H9 (cell line): ENCODE results near the gene SLC37A2. TPM values are rescaled to one million over a fixed set of nuclear protein-coding genes. Genes with fewer than 3 reads are reported as not detected.

Experiments
- DNase-seq: peaks from one replicate; pipeline ENCODE4 v3.0.0-alpha.2; 2017
- H2AFZ ChIP-seq: one replicate; pipeline ENCODE4 v1.6.1; 2013; ENCODE audit warnings: mild to moderate bottlenecking, low read length, control low read depth, moderate library complexity
- H2AK5ac ChIP-seq: 2 replicates; pipeline ENCODE4 v1.6.1; 2013; ENCODE audit warnings: low read length, control low read depth, mixed read lengths; ENCODE audit not compliant: insufficient read length
- H2BK120ac ChIP-seq: one replicate; pipeline ENCODE4 v1.6.1; 2013; ENCODE audit warnings: low read depth, mild to moderate bottlenecking, low read length, control low read depth, inconsistent platforms; ENCODE audit not compliant: poor library complexity, severe bottlenecking
- H2BK12ac ChIP-seq: 2 replicates; pipeline ENCODE4 v1.6.1; 2013; ENCODE audit warnings: low read length, control low read depth, mixed read lengths, low read depth; ENCODE audit not compliant: insufficient read length
- H2BK15ac ChIP-seq: 2 replicates; pipeline ENCODE4 v1.6.1; 2013; ENCODE audit warnings: low read depth, low read length, control low read depth
- H2BK20ac ChIP-seq: one replicate; pipeline ENCODE4 v1.6.1; 2013; ENCODE audit warnings: low read depth, mild to moderate bottlenecking, low read length, control low read depth, inconsistent platforms; ENCODE audit not compliant: poor library complexity, severe bottlenecking
- H2BK5ac ChIP-seq: 2 replicates; pipeline ENCODE4 v1.6.1; 2013; ENCODE audit warnings: low read length, control low read depth, mixed read lengths; ENCODE audit not compliant: insufficient read length
- H3K14ac ChIP-seq: 2 replicates; pipeline ENCODE4 v1.6.1; 2013; ENCODE audit warnings: low read length, control low read depth; ENCODE audit not compliant: insufficient read depth
- H3K18ac ChIP-seq: 2 replicates; pipeline ENCODE4 v1.6.1; 2013; ENCODE audit warnings: low read depth, mild to moderate bottlenecking, mixed read lengths, low read length, control low read depth; ENCODE audit not compliant: insufficient read length
- H3K23ac ChIP-seq: 2 replicates; pipeline ENCODE4 v1.6.1; 2013; ENCODE audit warnings: low read length, control low read depth, mixed read lengths, low read depth; ENCODE audit not compliant: insufficient read length
- H3K23me2 ChIP-seq: 2 replicates; pipeline ENCODE4 v1.6.1; 2013; ENCODE audit warnings: low read depth, mild to moderate bottlenecking, mixed read lengths, low read length, control low read depth; ENCODE audit not compliant: insufficient read length, poor library complexity, severe bottlenecking
- H3K27ac ChIP-seq: 2 replicates; pipeline ENCODE4 v1.5.1; 2013; ENCODE audit warnings: low read length, control low read depth, mixed read lengths, low read depth; ENCODE audit not compliant: insufficient read length
- H3K27me3 ChIP-seq: 2 replicates; pipeline ENCODE4 v1.6.1; 2013; ENCODE audit warnings: low read length, control low read depth, inconsistent platforms; ENCODE audit not compliant: insufficient read depth
- H3K4ac ChIP-seq: 2 replicates; pipeline ENCODE4 v1.6.1; 2013; ENCODE audit warnings: low read depth, mild to moderate bottlenecking, control low read depth, inconsistent platforms, low read length, moderate library complexity
- H3K4me1 ChIP-seq: 2 replicates; pipeline ENCODE4 v1.6.1; 2013; ENCODE audit warnings: low read length, control low read depth, inconsistent platforms; ENCODE audit not compliant: insufficient read depth
- H3K4me2 ChIP-seq: 2 replicates; pipeline ENCODE4 v1.6.1; 2013; ENCODE audit warnings: low read length, control low read depth, mixed read lengths; ENCODE audit not compliant: insufficient read length, insufficient read depth
- H3K56ac ChIP-seq: 2 replicates; pipeline ENCODE4 v1.6.1; 2013; ENCODE audit warnings: low read depth, mild to moderate bottlenecking, mixed read lengths, low read length, control low read depth; ENCODE audit not compliant: insufficient read length
- H3K79me1 ChIP-seq: 2 replicates; pipeline ENCODE4 v1.6.1; 2013; ENCODE audit warnings: low read depth, mild to moderate bottlenecking, moderate library complexity, low read length, control low read depth, inconsistent platforms; ENCODE audit not compliant: insufficient read depth, poor library complexity, severe bottlenecking
- H3K79me2 ChIP-seq: 2 replicates; pipeline ENCODE4 v1.6.1; 2013; ENCODE audit warnings: low read length, control low read depth, inconsistent platforms; ENCODE audit not compliant: insufficient read depth
- H3K9ac ChIP-seq: 2 replicates; pipeline ENCODE4 v1.6.1; 2013; ENCODE audit warnings: low read length, control low read depth, mixed read lengths; ENCODE audit not compliant: insufficient read length; ENCODE audit errors: extremely low read depth
- H3K9me3 ChIP-seq: one replicate; pipeline ENCODE4 v1.6.1; 2013; ENCODE audit warnings: low read depth, low read length, inconsistent platforms; ENCODE audit not compliant: control insufficient read depth
- H3T11ph ChIP-seq: one replicate; pipeline ENCODE4 v1.6.1; 2013; ENCODE audit warnings: mild to moderate bottlenecking, low read length, control low read depth, inconsistent platforms
- H4K20me1 ChIP-seq: one replicate; pipeline ENCODE4 v1.6.1; 2013; ENCODE audit not compliant: control insufficient read depth, insufficient read length, insufficient read depth
- H4K5ac ChIP-seq: 2 replicates; pipeline ENCODE4 v1.6.1; 2013; ENCODE audit warnings: low read depth, mild to moderate bottlenecking, mixed read lengths, low read length, control low read depth; ENCODE audit not compliant: insufficient read length
- H4K8ac ChIP-seq: replicated peaks from 2 replicates; pipeline ENCODE4 v1.6.1; 2013; ENCODE audit warnings: low read length, control low read depth, mixed read lengths, low read depth; ENCODE audit not compliant: insufficient read length
- H4K91ac ChIP-seq: 2 replicates; pipeline ENCODE4 v1.6.1; 2013; ENCODE audit warnings: low read depth, mild to moderate bottlenecking, moderate library complexity, mixed read lengths, low read length, control low read depth; ENCODE audit not compliant: insufficient read length
- H3K27ac Mint-ChIP-seq, 3 experiments: 2 replicates in 2 of 3; 3 replicates in 1 of 3; pipeline ENCODE4 v1.8.0; 2020 to 2021; ENCODE audit warnings: mixed read lengths in 3 of 3, mild to moderate bottlenecking in 1 of 3, moderate library complexity in 1 of 3
- H3K27me3 Mint-ChIP-seq: 2 replicates; pipeline ENCODE4 v1.8.0; 2021; ENCODE audit warnings: low read depth, mild to moderate bottlenecking, moderate library complexity, mixed read lengths
- H3K36me3 Mint-ChIP-seq, 3 experiments: 2 replicates in 2 of 3; 3 replicates in 1 of 3; pipeline ENCODE4 v1.8.0; 2020 to 2021; ENCODE audit warnings: low read depth in 3 of 3, mixed read lengths in 3 of 3; ENCODE audit not compliant: insufficient read depth in 1 of 3
- H3K4me1 Mint-ChIP-seq, 2 experiments: 2 replicates each; pipeline ENCODE4 v1.8.0; 2020; ENCODE audit warnings: mixed read lengths in 2 of 2
- H3K4me3 Mint-ChIP-seq, 2 experiments: 2 replicates in 1 of 2; 3 replicates in 1 of 2; pipeline ENCODE4 v1.8.0; 2020 to 2021; ENCODE audit warnings: mild to moderate bottlenecking in 2 of 2, mixed read lengths in 2 of 2, moderate library complexity in 1 of 2
- H3K9me3 Mint-ChIP-seq, 2 experiments: 2 replicates in 1 of 2; 3 replicates in 1 of 2; pipeline ENCODE4 v1.8.0; 2020; ENCODE audit warnings: mild to moderate bottlenecking in 2 of 2, mixed read lengths in 2 of 2, moderate library complexity in 1 of 2
- CTCF ChIP-seq: fragments of 200-600 bp; sonication (generic); conservative IDR thresholded peaks from 3 replicates; pipeline ENCODE4 v1.8.0; 2021; ENCODE audit warnings: antibody characterized with exemption, mild to moderate bottlenecking
- WGBS: extraction: QIAGEN DNeasy Blood & Tissue Kit; methylation state at CpG from one replicate; pipeline ENCODE4 v1.1.7; 2013; ENCODE audit warnings: missing lambda C conversion rate, low lambda C conversion rate, mixed read lengths; ENCODE audit not compliant: insufficient read length; ENCODE audit errors: extremely low coverage; 5-methylcytosine and 5-hydroxymethylcytosine counted together
- total RNA-seq: library from RNA; stranded (reverse); gene quantifications from 2 replicates; pipeline ENCODE4 v1.2.1, GENCODE V29; 2021

Gene SLC37A2
- total RNA-seq, 1 experiment from 2014 or later, result 1.2 TPM

DNA sequence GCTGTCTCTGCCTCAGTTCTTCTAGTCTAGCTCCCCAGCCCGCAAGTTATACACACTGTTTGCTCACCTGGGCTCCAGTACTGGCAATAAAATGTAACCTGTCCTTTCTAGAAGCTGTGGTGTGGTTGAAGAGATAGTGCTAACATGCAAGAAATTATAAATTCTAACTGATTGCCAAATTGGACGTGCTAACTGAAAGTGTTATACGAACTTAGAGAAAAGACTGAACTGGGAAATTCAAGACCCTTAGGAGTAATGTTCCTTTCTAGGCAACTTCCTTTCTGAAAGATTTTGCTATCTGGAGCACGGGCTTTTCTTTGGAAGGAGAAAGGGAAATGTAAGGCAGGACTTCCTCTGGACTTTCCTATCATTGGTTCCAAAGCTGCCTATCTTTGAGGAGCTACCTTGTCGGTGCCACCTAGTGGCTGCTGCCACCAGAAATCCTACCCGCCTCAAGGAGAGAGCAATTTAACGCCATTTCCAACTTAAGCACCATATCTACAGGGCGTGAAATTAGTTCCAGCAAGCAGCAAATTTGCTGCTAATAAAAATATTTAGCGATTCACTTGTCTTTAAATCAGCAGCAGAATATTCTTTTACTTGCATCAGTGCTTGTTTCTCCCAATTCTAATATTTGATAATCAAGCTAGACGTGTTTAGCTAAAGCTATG is 61.0 kb downstream of the SLC37A2 start:
- H3K9ac ChIP-seq, result no peak overlapping the region
- H3K18ac ChIP-seq, result no peak overlapping the region
- Mint-ChIP-seq H3K4me1 (peaks cover 0 to 3% of the 10 kb centered on the region in 2 experiments; a peak in 1 of 4 replicates), H3K27me3 (peaks cover 88% of the 10 kb centered on the region), H3K9me3 (no peaks in the 10 kb centered on the region), H3K36me3 (peaks cover 0 to 5% (median 0%) of the 10 kb centered on the region in 3 experiments; a peak in 3 of 7 replicates), H3K27ac (no peak overlapping the region; a peak in 1 of 7 replicates), H3K4me3 (no peak overlapping the region)
- no peak overlapping the region for H3K4ac ChIP-seq
- no peak overlapping the region for H3K23ac ChIP-seq
- H2BK20ac ChIP-seq, result no peak overlapping the region
- peak overlapping the region; percentile 27 for H2AFZ ChIP-seq
- H2BK120ac ChIP-seq, result no peak overlapping the region
- WGBS, result no CpG with 5 or more reads among the region's 10 CpGs
- H2BK15ac ChIP-seq, result no peak overlapping the region
- no peak overlapping the region for H4K5ac ChIP-seq
- H3K9me3 ChIP-seq, result no peaks in the 10 kb centered on the region
- H3K79me1 ChIP-seq, result no peaks in the 10 kb centered on the region
- no peaks in the 10 kb centered on the region; the same call in 1 of the 2 replicates for H3K27me3 ChIP-seq
- no peak overlapping the region for H3K14ac ChIP-seq
- H3T11ph ChIP-seq, result no peak overlapping the region
- H3K27ac ChIP-seq, result no peak overlapping the region
- no peak overlapping the region for H2BK5ac ChIP-seq
- no peak overlapping the region for H3K4me2 ChIP-seq
- TF ChIP-seq CTCF, result peak; percentile 77
- H3K4me1 ChIP-seq, result no peaks in the 10 kb centered on the region
- no peak overlapping the region for H3K56ac ChIP-seq
- H4K8ac ChIP-seq, result no peak overlapping the region
- H3K23me2 ChIP-seq, result no peaks in the 10 kb centered on the region
- H4K91ac ChIP-seq, result no peak overlapping the region
- H3K79me2 ChIP-seq, result no peaks in the 10 kb centered on the region
- peak; percentile 79 for DNase-seq
- H2BK12ac ChIP-seq, result no peak overlapping the region
- no peaks in the 10 kb centered on the region for H4K20me1 ChIP-seq
- no peak overlapping the region for H2AK5ac ChIP-seq
